Measurements from ENCODE around the gene ZNF418. TPM values are rescaled to one million over a fixed set of nuclear protein-coding genes. Genes with fewer than 3 reads are reported as not detected.

The ZNF418 gene
- total RNA-seq: 1 to 10 TPM; 3.1 to 6.3 TPM

GRCh38 chr19:57934820-57935665 is at the start of gene ZNF418:
Gene ZNF418, minus strand, starts transcription at chr19:57935402. Its CDS starts 1,580 bp downstream, at chr19:57933822.

GRCh38 chr19:57974434-57974833 is 39.2 kb upstream of the ZNF418 start, which contains the start of gene C19orf18:
Gene C19orf18, minus strand, starts transcription at chr19:57974534. Its CDS starts 102 bp downstream, at chr19:57974432.

DNA sequence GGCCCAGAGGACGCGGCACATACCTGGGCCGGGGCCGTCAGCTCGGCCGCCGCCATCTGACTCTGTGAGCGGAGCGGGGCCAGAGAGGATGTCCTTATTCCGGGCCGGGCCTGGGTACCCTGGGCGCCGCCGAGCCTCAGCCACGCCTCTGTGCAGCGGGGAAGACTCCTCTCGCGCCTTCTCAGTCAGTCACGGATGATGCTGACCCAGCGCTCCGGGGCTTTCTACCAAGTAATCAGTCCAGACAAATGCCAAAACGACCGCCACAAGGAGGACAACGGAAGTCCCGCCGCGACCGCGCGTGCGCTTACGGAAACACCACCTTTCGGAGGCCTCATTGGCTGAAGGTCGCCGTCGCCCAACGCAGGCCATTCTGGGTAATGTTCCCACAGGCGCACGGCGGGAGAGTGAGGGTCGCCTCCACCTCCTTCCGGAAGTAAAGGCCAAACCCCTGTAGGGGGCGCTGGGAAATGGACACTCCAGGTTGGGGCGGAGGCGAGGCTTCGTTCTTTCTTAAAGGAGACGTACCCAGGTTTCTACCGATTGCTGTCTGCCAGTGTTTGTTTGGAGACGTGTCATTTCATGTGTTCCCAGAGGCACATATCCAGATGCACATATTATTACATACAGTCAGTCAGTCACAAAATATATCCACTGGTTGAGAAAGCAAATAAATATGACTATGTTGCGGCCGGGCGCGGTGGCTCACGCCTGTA is 12.4 kb upstream of the ZNF418 start, which contains the start of gene ZNF256:
Gene ZNF256, minus strand, starts transcription at position 288 of the 716 bp plus-strand sequence. Its CDS starts 232 bp downstream, at position 56.

DNA sequence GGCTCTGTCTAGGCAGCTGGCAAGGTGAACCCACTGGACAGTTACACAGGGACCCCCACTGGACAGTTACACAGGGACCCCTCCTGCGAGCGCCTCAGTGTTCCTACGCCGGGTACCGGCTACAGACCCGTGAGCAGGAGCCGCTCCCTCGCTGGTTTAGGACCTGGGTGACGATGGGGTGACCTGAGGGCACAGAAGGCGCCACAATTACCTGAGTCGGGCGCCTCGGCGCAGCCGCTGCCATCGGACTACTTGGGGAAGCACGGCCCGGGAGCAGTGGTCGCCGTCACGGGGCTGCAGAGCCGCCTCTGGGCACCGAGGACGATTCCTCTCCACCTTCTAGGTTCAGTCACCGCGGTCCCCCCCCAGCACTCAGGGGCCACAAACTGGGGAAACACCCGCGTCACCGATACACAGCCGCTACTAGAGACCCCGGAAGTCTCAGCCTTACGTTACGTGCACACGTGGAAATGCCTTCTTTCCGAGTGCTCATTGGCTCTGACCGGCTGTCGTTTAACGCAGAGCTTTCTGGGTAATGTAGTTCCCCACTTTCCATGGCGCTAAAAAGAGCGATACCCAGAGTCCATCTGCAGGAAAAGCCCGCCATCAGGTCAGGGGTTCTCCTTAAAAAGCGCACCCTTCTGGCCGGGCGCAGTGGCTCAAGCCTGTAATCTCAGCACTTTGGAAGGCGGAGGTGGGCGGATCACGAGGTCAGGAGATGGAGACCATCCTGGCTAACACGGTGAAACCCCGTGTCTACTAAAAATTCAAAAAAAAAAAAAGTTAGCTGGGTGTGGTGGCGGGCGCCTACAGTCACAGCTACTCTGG is 18.8 kb downstream of the ZNF418 start, which contains the start of gene ZNF417:
Gene ZNF417, minus strand, starts transcription at position 425 of the 828 bp plus-strand sequence. Its CDS starts 181 bp downstream, at position 244.

DNA sequence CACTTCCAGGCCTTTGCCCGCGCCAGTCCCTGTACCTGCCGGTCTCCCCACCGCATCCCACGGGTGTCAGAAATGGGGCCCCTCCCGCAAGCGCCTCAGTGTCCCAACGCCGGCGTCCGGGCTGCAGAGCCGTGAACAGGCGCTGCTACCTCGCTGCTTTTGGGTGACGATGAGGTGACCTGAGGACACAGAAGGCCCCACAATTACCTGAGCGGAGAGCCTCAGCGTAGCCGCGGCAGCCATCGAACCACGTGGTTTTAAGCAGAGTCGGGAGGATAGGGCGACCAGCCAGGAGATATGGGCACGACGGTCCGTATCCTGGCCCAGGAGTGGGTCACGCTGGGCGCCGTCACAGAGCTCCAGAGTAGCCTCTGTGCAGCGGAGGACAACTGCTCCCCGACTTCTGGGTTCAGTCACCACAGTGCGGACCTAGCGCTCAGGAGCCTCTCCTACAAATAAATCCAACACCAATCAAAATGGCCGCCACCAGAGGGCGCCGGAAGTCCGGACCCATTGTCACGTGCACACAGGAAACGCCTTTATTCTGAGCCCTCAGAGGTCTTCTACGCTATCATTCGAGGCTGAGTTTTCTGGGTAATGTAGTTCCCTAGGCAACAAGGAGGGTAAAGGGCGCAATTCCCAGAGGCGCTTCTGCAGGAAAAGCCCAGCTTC is 46.5 kb downstream of the ZNF418 start, which contains the start of gene ZNF814:
Gene ZNF814, minus strand, starts transcription at position 478 of the 672 bp plus-strand sequence. Its CDS starts 235 bp downstream, at position 243.

Other genes starting within 250 kb of the ZNF418 start
- 1 to 10 TPM; 2.7 to 5.9 TPM for gene ZNF154, start 226.2 kb downstream of the ZNF418 start, total RNA-seq
- 10 to 100 TPM in 1 of 2 donors, 1 to 10 TPM in 1; 9.7 to 12.0 TPM for gene ZNF671, start 207.8 kb downstream of the ZNF418 start, total RNA-seq
- gene ZNF776, start 188.6 kb downstream of the ZNF418 start, total RNA-seq: 10 to 100 TPM; 14.7 to 15.5 TPM
- 10 to 100 TPM in 1 of 2 donors, 1 to 10 TPM in 1; 9.6 to 12.0 TPM for gene ZNF586, start 165.7 kb downstream of the ZNF418 start, total RNA-seq
- 1 to 10 TPM; 5.0 to 8.3 TPM for gene ZNF552, start 120.5 kb downstream of the ZNF418 start, total RNA-seq
- gene ZNF587B, start 105.1 kb downstream of the ZNF418 start, total RNA-seq: 10 to 100 TPM; 13.4 to 34.0 TPM
- gene ZNF587, start 85.5 kb downstream of the ZNF418 start, total RNA-seq: 10 to 100 TPM; 21.0 to 29.0 TPM
- gene ZNF814, start 46.4 kb downstream of the ZNF418 start, total RNA-seq: 10 to 100 TPM in 1 of 2 donors, 1 to 10 TPM in 1; 9.6 to 12.7 TPM
- gene ZNF417, start 18.8 kb downstream of the ZNF418 start, total RNA-seq: 1 to 10 TPM; 8.6 to 9.7 TPM
- 1 to 10 TPM; 3.4 to 7.0 TPM for gene ZNF256, start 12.3 kb upstream of the ZNF418 start, total RNA-seq
- gene C19orf18, start 39.1 kb upstream of the ZNF418 start, total RNA-seq: under 1 TPM in 1 of 2 donors, not detected in 1; 0.34 TPM
- gene ZNF606, start 67.4 kb upstream of the ZNF418 start, total RNA-seq: 10 to 100 TPM in 1 of 2 donors, 1 to 10 TPM in 1; 7.7 to 16.5 TPM
- not detected for gene ZSCAN1, start 98.6 kb upstream of the ZNF418 start, total RNA-seq
- gene ZNF135, start 123.9 kb upstream of the ZNF418 start, total RNA-seq: 1 to 10 TPM; 2.7 to 3.4 TPM
- gene ZSCAN18, start 162.8 kb upstream of the ZNF418 start, total RNA-seq: 10 to 100 TPM; 16.0 to 22.7 TPM
- gene ZNF329, start 215.4 kb upstream of the ZNF418 start, total RNA-seq: 1 to 10 TPM; 8.0 to 8.3 TPM
- gene ZNF274, start 247.7 kb upstream of the ZNF418 start, total RNA-seq: 10 to 100 TPM; 21.7 to 26.0 TPM